MCF 10A (cell line): Measurements from ENCODE around the gene SESTD1. TPM values are rescaled to one million over a fixed set of nuclear protein-coding genes. Genes with fewer than 3 reads are reported as not detected.
A peak's percentile ranks its signal among the peaks of the same experiment; 100 is the strongest.
"Not testable (repeated sequence)": the region's sequence is repeated elsewhere in the genome, so short reads cannot be mapped to it uniquely, and the experiment has no call there.

Source experiments
- BruUV-seq: library from RNA; stranded (reverse); fragments of 400-500 nt; replicated peaks from 2 replicates; lab custom pipeline; 2021; lab: Mats Ljungman, UMichigan
- CTCF ChIA-PET: fragments of 300-600 bp; sonication (Branson Sonifier 250); formaldehyde crosslinking; extraction: SDS; loops from one replicate; lab custom pipeline; 2021; ENCODE audit warnings: antibody characterized with exemption, inconsistent platforms; lab: Yijun Ruan, JAX
- POLR2A ChIA-PET: fragments of 300-600, 350-650 bp; sonication (Branson Sonifier 250); formaldehyde crosslinking; extraction: SDS; loops from one replicate; lab custom pipeline; 2020; ENCODE audit warnings: antibody characterized with exemption, inconsistent platforms; lab: Yijun Ruan, JAX
- DNase-seq: peaks from one replicate; pipeline ENCODE4 v3.0.0-alpha.2; 2018; ENCODE audit not compliant: unreplicated experiment
- H3K27ac Mint-ChIP-seq: one replicate; pipeline ENCODE4 v1.8.0; 2022; ENCODE audit warnings: mild to moderate bottlenecking, low read depth, mixed read lengths; ENCODE audit not compliant: unreplicated experiment
- H3K27me3 Mint-ChIP-seq: one replicate; pipeline ENCODE4 v1.8.0; 2022; ENCODE audit warnings: mixed read lengths; ENCODE audit not compliant: insufficient read depth, unreplicated experiment
- H3K36me3 Mint-ChIP-seq: one replicate; pipeline ENCODE4 v1.8.0; 2022; ENCODE audit warnings: mild to moderate bottlenecking, moderate library complexity, mixed read lengths; ENCODE audit not compliant: insufficient read depth, unreplicated experiment
- H3K4me1 Mint-ChIP-seq: one replicate; pipeline ENCODE4 v1.8.0; 2022; ENCODE audit warnings: mixed read lengths; ENCODE audit not compliant: insufficient read depth, unreplicated experiment
- H3K4me3 Mint-ChIP-seq: one replicate; pipeline ENCODE4 v1.8.0; 2022; ENCODE audit warnings: mild to moderate bottlenecking, moderate library complexity, mixed read lengths; ENCODE audit not compliant: unreplicated experiment
- H3K9me3 Mint-ChIP-seq: one replicate; pipeline ENCODE4 v1.8.0; 2022; ENCODE audit warnings: mixed read lengths; ENCODE audit not compliant: unreplicated experiment
- intact Hi-C: fragments of 100-400 bp; cut with micrococcal nuclease; formaldehyde crosslinking; loops from 2 replicates; pipeline ENCODE4 v1.14.1; 2022
- total RNA-seq: library from RNA; stranded (reverse); gene quantifications from 2 replicates; pipeline ENCODE4 v1.2.3, GENCODE V29; 2022
- TF ChIP-seq, protein P1 (sequence below): fragments of 200-600 bp; IDR thresholded peaks from one replicate; pipeline ENCODE4 v1.8.0; 2022; ENCODE audit warnings: antibody characterized with exemption, mild to moderate bottlenecking; ENCODE audit not compliant: unreplicated experiment

SESTD1 gene
- total RNA-seq, 1 experiment from 2014 or later = 43.0 TPM

DNA sequence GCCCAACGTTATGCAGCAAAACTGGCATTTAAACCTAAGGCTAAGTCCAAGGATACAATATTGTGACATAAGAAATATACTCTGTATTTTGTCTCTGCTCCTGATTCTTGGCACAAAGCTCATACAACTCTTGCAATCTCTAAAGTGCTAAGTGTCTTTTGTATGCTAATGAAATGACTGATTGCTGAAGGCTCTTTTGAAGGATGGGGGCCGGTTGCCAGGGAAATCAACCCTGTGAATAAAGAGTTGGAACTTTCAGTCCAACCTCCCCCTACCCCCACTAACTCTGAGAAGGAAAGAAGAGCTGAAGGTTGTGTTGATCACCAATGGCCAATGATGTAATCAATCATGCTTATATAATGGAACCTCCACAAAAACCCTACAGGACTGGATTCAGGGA, 40.3 kb downstream of the SESTD1 start:
- BruUV-seq = no TSS peak
- peaks cover 7% of the 10 kb centered on the region for H3K36me3 Mint-ChIP-seq
- H3K4me1 Mint-ChIP-seq = peaks cover 17% of the 10 kb centered on the region
- POLR2A ChIA-PET = interaction anchor here (1.8 to 2.1 kb wide), 2 partner anchors 13 to 39 kb away, joined by 5 to 6 read pairs; no protein-coding TSS in a partner anchor
- H3K9me3 Mint-ChIP-seq = no peaks in the 10 kb centered on the region
- CTCF ChIA-PET = interaction anchor here (1.0 to 1.4 kb wide), 2 partner anchors 116 to 199 kb away, joined by 3 read pairs; no protein-coding TSS in a partner anchor
- TF ChIP-seq, protein P1, sequence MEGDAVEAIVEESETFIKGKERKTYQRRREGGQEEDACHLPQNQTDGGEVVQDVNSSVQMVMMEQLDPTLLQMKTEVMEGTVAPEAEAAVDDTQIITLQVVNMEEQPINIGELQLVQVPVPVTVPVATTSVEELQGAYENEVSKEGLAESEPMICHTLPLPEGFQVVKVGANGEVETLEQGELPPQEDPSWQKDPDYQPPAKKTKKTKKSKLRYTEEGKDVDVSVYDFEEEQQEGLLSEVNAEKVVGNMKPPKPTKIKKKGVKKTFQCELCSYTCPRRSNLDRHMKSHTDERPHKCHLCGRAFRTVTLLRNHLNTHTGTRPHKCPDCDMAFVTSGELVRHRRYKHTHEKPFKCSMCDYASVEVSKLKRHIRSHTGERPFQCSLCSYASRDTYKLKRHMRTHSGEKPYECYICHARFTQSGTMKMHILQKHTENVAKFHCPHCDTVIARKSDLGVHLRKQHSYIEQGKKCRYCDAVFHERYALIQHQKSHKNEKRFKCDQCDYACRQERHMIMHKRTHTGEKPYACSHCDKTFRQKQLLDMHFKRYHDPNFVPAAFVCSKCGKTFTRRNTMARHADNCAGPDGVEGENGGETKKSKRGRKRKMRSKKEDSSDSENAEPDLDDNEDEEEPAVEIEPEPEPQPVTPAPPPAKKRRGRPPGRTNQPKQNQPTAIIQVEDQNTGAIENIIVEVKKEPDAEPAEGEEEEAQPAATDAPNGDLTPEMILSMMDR = no peak
- H3K27me3 Mint-ChIP-seq = no peaks in the 10 kb centered on the region
- intact Hi-C loops = no loop called here
- no peak overlapping the region for H3K27ac Mint-ChIP-seq
- DNase-seq = no peak
- H3K4me3 Mint-ChIP-seq = no peak overlapping the region

DNA sequence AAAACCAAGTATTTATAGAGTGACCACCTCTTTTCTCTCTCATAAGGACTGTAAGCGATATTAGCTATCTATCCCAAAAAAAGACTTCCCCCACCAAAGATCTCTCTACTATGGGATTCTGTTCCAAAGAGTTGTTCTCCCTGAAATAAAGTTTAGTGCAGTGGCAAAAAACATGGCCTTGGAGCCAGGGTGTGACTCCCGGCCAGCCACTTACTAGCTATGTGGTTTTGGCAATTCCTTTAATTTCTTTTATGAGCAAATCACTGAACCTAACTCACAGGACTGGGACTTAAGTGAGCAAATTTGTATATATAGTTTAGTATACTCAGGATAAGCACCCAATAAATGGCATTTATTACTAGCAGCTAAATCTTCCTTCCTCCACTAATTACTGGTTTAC, 42.6 kb downstream of the SESTD1 start:
- intact Hi-C loops = no loop called here
- ChIA-PET POLR2A (interaction anchor here (0.8 to 1.5 kb wide), 4 partner anchors 9 to 50 kb away, joined by 4 to 8 read pairs (median 6); partner anchors contain the start of gene SESTD1), CTCF (interaction anchor here (0.6 to 1.2 kb wide), 6 partner anchors 115 to 874 kb away, joined by 3 to 4 read pairs (median 3); no protein-coding TSS in a partner anchor)
- H3K4me3 Mint-ChIP-seq = no peak overlapping the region
- H3K27me3 Mint-ChIP-seq = no peaks in the 10 kb centered on the region
- peak overlapping the region; percentile 42 for H3K27ac Mint-ChIP-seq
- no TSS peak for BruUV-seq
- TF ChIP-seq, protein P1 = no peak
- H3K9me3 Mint-ChIP-seq = no peaks in the 10 kb centered on the region
- DNase-seq = no peak
- H3K4me1 Mint-ChIP-seq = peaks cover 25% of the 10 kb centered on the region
- H3K36me3 Mint-ChIP-seq = peaks cover 7% of the 10 kb centered on the region

DNA sequence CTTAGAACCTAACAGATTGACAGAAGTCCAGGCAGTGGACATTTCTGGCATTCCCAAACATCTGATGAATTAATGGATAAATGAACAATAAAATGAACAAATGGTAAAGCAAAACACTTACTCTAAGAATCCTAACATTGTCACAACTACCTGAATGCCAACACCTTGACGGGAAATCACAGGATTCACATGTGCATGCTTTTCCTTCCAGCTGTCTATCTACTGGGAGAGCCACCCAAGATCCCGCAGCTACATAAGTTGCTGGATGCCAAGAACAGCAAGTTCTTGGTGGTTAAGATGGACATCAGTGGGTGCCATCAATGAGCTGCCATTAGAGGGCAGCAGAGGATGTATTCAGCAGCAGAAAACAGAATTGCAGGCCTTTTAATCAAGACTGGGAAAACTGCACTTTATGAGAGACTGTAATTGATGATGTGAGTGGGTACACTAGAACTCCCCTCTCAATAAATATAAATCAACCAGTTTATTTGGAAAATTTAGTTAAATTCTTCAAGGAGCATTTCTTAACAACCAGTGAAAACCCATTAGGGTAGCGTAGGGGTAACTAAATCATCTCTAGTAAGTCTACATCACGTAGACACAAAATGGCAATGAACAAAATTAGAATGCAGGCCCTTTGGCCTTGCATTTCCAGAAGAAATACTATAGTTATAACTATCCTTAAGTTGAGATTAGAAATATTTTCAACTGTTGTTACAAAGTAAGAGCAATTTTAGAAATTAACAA, 45.6 kb downstream of the SESTD1 start:
- Mint-ChIP-seq H3K27me3 (no peaks in the 10 kb centered on the region), H3K36me3 (no peaks in the 10 kb centered on the region), H3K4me3 (no peak overlapping the region), H3K9me3 (peaks cover 11% of the 10 kb centered on the region), H3K4me1 (peaks cover 25% of the 10 kb centered on the region), H3K27ac (no peak overlapping the region)
- peak; percentile 83 for DNase-seq
- POLR2A ChIA-PET = interaction anchor here (0.8 to 1.2 kb wide), 2 partner anchors 19 to 53 kb away, joined by 3 to 4 read pairs; no protein-coding TSS in a partner anchor
- CTCF ChIA-PET = interaction anchor here (0.6 to 2.4 kb wide), 19 partner anchors 9 to 560 kb away, joined by 3 to 10 read pairs (median 4); no protein-coding TSS in a partner anchor
- intact Hi-C loops = loop anchor here (1.0 to 2.0 kb wide), 6 partner anchors 44 to 532 kb away; no protein-coding TSS in a partner anchor
- BruUV-seq = no TSS peak
- TF ChIP-seq, protein P1 = peak; percentile 69

DNA sequence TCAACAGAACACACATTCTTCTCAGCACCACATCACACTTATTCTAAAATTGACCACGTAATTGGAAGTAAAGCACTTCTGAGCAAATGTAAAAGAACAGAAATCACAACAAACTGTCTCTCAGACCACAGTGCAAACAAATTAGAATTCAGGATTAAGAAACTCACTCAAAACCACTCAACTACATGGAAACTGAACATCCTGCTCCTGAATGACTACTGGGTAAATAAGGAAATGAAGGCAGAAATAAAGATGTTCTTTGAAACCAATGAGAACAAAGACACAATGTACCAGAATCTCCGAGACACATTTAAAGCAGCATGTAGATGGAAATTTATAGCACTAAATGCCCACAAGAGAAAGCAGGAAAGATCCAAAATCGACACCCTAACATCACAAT, 50.0 kb downstream of the SESTD1 start:
- H3K36me3 Mint-ChIP-seq, POLR2A ChIA-PET, DNase-seq, H3K4me1 Mint-ChIP-seq, H3K27ac Mint-ChIP-seq, CTCF ChIA-PET, intact Hi-C loops, H3K27me3 Mint-ChIP-seq, BruUV-seq, H3K4me3 Mint-ChIP-seq: not testable (repeated sequence)
- peaks cover 15% of the 10 kb centered on the region for H3K9me3 Mint-ChIP-seq
